H1 (cell line): ENCODE results near the gene GGA1. TPM values are rescaled to one million over a fixed set of nuclear protein-coding genes. Genes with fewer than 3 reads are reported as not detected.

Experiments
- ATF2 ChIP-seq: IDR thresholded peaks from 2 replicates; pipeline ENCODE4 v1.6.1; 2012; ENCODE audit warnings: low read length, inconsistent platforms
- CHD7 ChIP-seq: fragments of 300-600 bp; sonication (generic); IDR thresholded peaks from 2 replicates; pipeline ENCODE4 v1.7.1; 2012; ENCODE audit warnings: low read length, moderate library complexity, mild to moderate bottlenecking, inconsistent platforms; ENCODE audit not compliant: insufficient replicate concordance
- GABPA ChIP-seq: IDR thresholded peaks from 2 replicates; pipeline ENCODE4 v1.6.1; 2011; ENCODE audit warnings: mild to moderate bottlenecking, low read length, moderate library complexity, borderline replicate concordance; ENCODE audit not compliant: insufficient read depth
- NRF1 ChIP-seq: IDR thresholded peaks from 2 replicates; pipeline ENCODE4 v1.6.1; 2011; ENCODE audit warnings: mild to moderate bottlenecking, low read depth, low read length, improper control_type of control experiment
- POLR2AphosphoS5 ChIP-seq: IDR thresholded peaks from 2 replicates; pipeline ENCODE4 v1.6.1; 2011; ENCODE audit warnings: low read depth, low read length
- SAP30 ChIP-seq: fragments of 300-600 bp; sonication (generic); IDR thresholded peaks from 2 replicates; pipeline ENCODE4 v1.7.1; 2012; ENCODE audit warnings: low read length, moderate library complexity, mild to moderate bottlenecking, inconsistent platforms; ENCODE audit not compliant: insufficient read depth, insufficient replicate concordance
- SIX5 ChIP-seq: IDR thresholded peaks from 2 replicates; pipeline ENCODE4 v1.6.1; 2011; ENCODE audit warnings: mild to moderate bottlenecking, low read depth, low read length
- polyA plus RNA-seq, 7 experiments: library from polyadenylated mRNA; depleted of rRNA in 3 of 7; stranded (reverse) in 5 of 7; unstranded in 2 of 7; fragments of >200 nt in 5 of 7; fragments of 200-250 nt in 2 of 7; gene quantifications; 1 replicate in 5 of 7; 2 replicates in 1 of 7; 4 replicates in 1 of 7; pipeline versions ENCODE4 v1.2.1 to v1.2.3, GENCODE V29; 2011 to 2013; ENCODE audit warnings: missing spikeins in 2 of 7, mixed read lengths in 2 of 7
- total RNA-seq: library from RNA; stranded (reverse); fragmentation: NEBNext Ultra II Directional; extraction: Animal tissue kit (Norgen Biotek cat#: 25700); gene quantifications from 2 replicates; pipeline ENCODE4 v1.2.1, GENCODE V29; 2021

GGA1 gene
- total and polyA plus RNA-seq, 2 of the 8 experiments (the other 6 are each of a cell fraction or from before 2014, with no cell fraction given), result 49.3 to 57.2 TPM

GRCh38 chr22:37638391-37639069 is 29.9 kb downstream of the GGA1 start (continued):
- no peak for TF ChIP-seq CHD7
- TF ChIP-seq ATF2, result no peak
- no peak for TF ChIP-seq GABPA
- TF ChIP-seq POLR2AphosphoS5, result no peak
- TF ChIP-seq NRF1, result no peak
- no peak for TF ChIP-seq SIX5
- TF ChIP-seq SAP30, result no peak
